WI38 (cell line): Measurements from ENCODE around the gene KIF26A.

Experiments used
- H3K4me3 ChIP-seq: 2 replicates; pipeline ENCODE4 v1.5.1; 2011; ENCODE audit warnings: low read depth, mild to moderate bottlenecking, control low read depth, low read length
- CTCF ChIP-seq: IDR thresholded peaks from 2 replicates; pipeline ENCODE4 v1.5.1; 2012; ENCODE audit warnings: low read depth, mild to moderate bottlenecking, control low read depth, low read length

The KIF26A gene

DNA sequence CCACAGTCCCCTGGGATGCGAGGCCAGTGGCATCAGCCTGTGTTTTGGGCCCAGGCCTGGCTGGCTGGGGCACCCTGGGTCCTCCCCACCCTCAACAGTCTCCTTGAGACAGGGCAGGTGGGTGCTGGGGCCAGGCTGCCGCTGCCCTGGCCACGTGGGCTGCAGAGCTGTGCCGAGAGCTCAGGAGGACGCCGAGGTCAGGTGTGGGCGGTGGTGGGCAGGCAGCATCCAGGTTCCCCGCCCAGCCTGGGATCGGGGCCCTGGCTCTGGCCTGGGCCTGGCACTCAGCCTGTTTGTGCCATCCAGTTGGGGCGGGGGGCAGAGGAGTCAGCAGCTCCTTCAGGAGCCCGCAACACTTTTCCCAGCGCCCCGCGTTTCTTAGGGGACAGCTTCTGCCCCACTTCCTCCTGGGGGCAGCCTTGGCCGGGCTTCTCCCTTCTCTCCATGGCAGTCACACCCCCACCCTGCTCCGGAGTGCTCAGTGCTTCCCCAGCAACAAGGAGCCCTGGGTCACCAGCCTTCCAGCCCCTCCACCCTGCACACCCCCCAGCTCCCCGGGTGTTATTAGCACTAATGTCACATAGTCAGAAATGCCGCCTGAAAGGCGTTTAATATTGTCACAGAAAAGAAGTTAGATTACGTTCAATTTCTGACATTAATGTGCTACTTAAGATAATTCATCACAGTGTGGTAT lies 30.8 kb downstream of the KIF26A start:
- no peak overlapping the region for H3K4me3 ChIP-seq
- no peak for TF ChIP-seq CTCF

- no peak overlapping the region for H3K4me3 ChIP-seq
- TF ChIP-seq CTCF: no peak
Measured at GRCh38 chr14:104169699-104170479, 31.5 kb downstream of the KIF26A start.

GRCh38 chr14:104171029-104171697 lies 32.8 kb downstream of the KIF26A start:
- TF ChIP-seq CTCF: no peak
- H3K4me3 ChIP-seq: no peak overlapping the region

- no peak overlapping the region for H3K4me3 ChIP-seq
- no peak for TF ChIP-seq CTCF
Measured at GRCh38 chr14:104171895-104172294, 33.5 kb downstream of the KIF26A start.

DNA sequence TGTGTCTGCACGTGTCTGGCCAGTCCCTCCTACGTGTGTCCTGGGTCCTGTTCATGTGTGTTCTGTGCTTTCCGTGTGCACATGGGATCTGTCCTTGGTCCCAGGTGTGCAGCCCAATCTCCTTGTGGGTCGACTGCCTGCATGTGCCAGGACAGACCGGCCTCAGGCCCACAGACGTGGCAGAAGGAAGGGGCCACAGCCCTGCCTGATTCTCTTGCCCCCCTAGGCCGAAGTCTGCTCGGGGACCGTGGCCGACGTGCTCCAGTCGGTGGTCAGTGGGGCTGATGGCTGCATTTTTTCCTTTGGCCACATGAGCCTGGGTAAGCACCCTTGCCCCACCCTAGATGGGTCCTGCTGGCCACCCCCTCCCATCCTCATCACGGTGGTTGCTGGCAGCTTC lies 34.0 kb downstream of the KIF26A start:
- no peak overlapping the region for H3K4me3 ChIP-seq
- no peak for TF ChIP-seq CTCF

- no peak overlapping the region for H3K4me3 ChIP-seq
- no peak for TF ChIP-seq CTCF
Measured at GRCh38 chr14:104172880-104173279, 34.5 kb downstream of the KIF26A start.

DNA sequence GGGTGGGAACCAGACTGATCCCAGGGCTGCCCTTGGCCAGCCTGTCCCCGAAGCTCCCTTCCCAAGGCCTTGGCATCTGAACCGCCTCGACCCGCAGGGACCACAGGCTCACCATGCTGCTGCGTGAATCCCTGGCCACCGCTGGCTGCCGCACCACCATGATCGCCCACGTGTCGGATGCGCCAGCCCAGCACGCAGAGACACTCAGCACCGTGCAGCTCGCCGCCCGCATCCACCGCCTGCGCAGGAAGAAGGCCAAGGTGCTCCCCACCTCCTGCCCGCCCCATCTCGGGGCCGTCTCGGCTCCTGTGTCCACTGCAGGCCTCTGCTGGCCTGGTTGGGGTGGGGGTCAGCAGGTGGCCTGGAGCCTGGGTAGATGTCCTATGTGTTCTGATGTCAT lies 35.7 kb downstream of the KIF26A start:
- no peak for TF ChIP-seq CTCF
- no peak overlapping the region for H3K4me3 ChIP-seq
